ENCODE measurements around the gene VPS9D1. TPM values are rescaled to one million over a fixed set of nuclear protein-coding genes. Genes with fewer than 3 reads are reported as not detected.
A peak's percentile ranks its signal among the peaks of the same experiment; 100 is the strongest.

The VPS9D1 gene
- total RNA-seq, 1 donor from 2014 or later = 1.6 TPM

DNA sequence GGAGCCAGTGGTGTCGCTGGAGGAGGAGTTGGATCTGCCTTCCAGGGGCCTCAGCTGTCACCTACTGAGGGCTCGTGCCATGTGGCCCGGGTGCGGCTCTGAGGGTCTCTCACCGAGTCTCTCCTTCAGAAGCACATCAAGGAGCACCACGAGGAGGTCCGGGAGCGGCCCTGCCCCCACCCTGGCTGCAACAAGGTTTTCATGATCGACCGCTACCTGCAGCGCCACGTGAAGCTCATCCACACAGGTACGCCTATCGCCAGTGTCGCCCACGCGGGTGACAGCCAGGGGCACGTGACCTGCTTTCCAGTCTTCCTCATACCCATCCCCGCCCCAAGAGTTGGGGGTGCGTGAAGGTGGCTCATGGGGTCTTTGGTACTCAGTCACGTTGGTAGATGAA, 13.1 kb upstream of the VPS9D1 start:
- Mint-ChIP-seq H3K4me3 (no peak overlapping the region), H3K4me1 (peaks cover 16% of the 10 kb centered on the region), H3K27me3 (ENCODE audit: insufficient read depth, low read depth) (peaks cover 8% of the 10 kb centered on the region), H3K36me3 (peaks cover 45% of the 10 kb centered on the region), H3K9me3 (no peaks in the 10 kb centered on the region), H3K27ac (no peak overlapping the region)
- no peak overlapping the region for H3K4me2 ChIP-seq
- no peaks in the 10 kb centered on the region for H3K27me3 ChIP-seq
- H3K79me2 ChIP-seq (ENCODE audit: low read depth) = no peaks in the 10 kb centered on the region
- DNase-seq (ENCODE audit: low spot score) = no peak
- H3K4me3 ChIP-seq = no peak overlapping the region
- H3K36me3 ChIP-seq = no peaks in the 10 kb centered on the region
- no peaks in the 10 kb centered on the region for H3K4me1 ChIP-seq
- TF ChIP-seq EZH2phosphoT487 (IDR thresholded peaks at IDR 0.05) = no peak
- no peak for TF ChIP-seq EZH2 (IDR thresholded peaks at IDR 0.05)
- TF ChIP-seq, protein P1, sequence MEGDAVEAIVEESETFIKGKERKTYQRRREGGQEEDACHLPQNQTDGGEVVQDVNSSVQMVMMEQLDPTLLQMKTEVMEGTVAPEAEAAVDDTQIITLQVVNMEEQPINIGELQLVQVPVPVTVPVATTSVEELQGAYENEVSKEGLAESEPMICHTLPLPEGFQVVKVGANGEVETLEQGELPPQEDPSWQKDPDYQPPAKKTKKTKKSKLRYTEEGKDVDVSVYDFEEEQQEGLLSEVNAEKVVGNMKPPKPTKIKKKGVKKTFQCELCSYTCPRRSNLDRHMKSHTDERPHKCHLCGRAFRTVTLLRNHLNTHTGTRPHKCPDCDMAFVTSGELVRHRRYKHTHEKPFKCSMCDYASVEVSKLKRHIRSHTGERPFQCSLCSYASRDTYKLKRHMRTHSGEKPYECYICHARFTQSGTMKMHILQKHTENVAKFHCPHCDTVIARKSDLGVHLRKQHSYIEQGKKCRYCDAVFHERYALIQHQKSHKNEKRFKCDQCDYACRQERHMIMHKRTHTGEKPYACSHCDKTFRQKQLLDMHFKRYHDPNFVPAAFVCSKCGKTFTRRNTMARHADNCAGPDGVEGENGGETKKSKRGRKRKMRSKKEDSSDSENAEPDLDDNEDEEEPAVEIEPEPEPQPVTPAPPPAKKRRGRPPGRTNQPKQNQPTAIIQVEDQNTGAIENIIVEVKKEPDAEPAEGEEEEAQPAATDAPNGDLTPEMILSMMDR (IDR thresholded peaks at IDR 0.05) = no peak
- no peaks in the 10 kb centered on the region for H3K9me3 ChIP-seq (ENCODE audit: low read depth)
- no peak overlapping the region for H3K27ac ChIP-seq
- peaks cover 9% of the 10 kb centered on the region for H4K20me1 ChIP-seq (ENCODE audit: low read depth)
- no peaks in the 10 kb centered on the region for H3F3A ChIP-seq (ENCODE audit: low read depth)
- H2AFZ ChIP-seq (replicated peaks) = no peak overlapping the region
- no peak overlapping the region for H3K9ac ChIP-seq

DNA sequence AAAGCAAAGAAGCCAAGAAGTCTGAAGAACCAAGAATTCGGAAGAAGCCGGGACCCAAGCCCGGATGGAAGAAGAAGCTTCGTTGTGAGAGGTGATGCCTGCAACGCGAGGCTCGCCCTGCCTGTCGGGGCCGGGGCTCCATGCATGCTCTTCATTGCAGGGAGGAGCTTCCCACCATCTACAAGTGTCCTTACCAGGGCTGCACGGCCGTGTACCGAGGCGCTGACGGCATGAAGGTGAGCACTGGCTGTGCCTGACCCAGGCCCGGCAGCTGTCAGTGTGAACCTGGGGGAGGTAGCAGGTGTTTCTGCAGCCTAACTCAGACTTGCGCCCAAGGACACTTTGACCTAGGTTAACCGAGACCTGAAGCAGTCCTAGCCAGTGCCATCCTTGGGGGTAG, 12.6 kb upstream of the VPS9D1 start:
- Mint-ChIP-seq H3K4me1 (peaks cover 17% of the 10 kb centered on the region), H3K4me3 (no peak overlapping the region)

DNA sequence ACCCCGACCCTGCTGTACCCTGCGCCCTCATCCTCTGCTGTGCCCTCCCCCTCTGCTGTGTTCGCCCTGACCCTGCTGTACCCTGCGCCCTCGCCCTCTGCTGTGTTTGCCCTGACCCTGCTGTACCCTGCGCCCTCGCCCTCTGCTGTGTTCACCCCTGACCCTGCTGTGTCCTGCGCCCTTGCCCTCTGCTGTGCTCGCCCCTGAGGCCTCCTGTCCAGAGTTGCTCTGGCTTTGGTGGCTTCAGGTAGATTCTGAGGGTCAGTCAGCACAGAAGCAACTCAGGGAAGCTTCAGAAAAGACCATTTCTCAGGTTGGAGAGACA, 12.2 kb upstream of the VPS9D1 start:
- Mint-ChIP-seq H3K36me3 (peaks cover 40% of the 10 kb centered on the region), H3K4me1 (peaks cover 17% of the 10 kb centered on the region), H3K27ac (peak overlapping the region; percentile 57), H3K4me3 (no peak overlapping the region), H3K9me3 (no peaks in the 10 kb centered on the region), H3K27me3 (ENCODE audit: insufficient read depth, low read depth) (peaks cover 8% of the 10 kb centered on the region)
- H3K27ac ChIP-seq = no peak overlapping the region
- H3F3A ChIP-seq (ENCODE audit: low read depth) = no peaks in the 10 kb centered on the region
- no peak for TF ChIP-seq EZH2phosphoT487 (IDR thresholded peaks at IDR 0.05)
- TF ChIP-seq, protein P1 (IDR thresholded peaks at IDR 0.05) = no peak
- no peak for DNase-seq (ENCODE audit: low spot score)
- no peak overlapping the region for H2AFZ ChIP-seq (replicated peaks)
- no peaks in the 10 kb centered on the region for H3K9me3 ChIP-seq (ENCODE audit: low read depth)
- no peaks in the 10 kb centered on the region for H3K27me3 ChIP-seq
- no peaks in the 10 kb centered on the region for H3K36me3 ChIP-seq
- no peaks in the 10 kb centered on the region for H3K4me1 ChIP-seq
- H3K4me3 ChIP-seq = no peak overlapping the region
- H3K4me2 ChIP-seq = no peak overlapping the region
- H4K20me1 ChIP-seq (ENCODE audit: low read depth) = peaks cover 9% of the 10 kb centered on the region
- H3K9ac ChIP-seq = no peak overlapping the region
- no peaks in the 10 kb centered on the region for H3K79me2 ChIP-seq (ENCODE audit: low read depth)

More for the DNA sequence above, 12.6 kb upstream of the VPS9D1 start:
- H3K9me3 Mint-ChIP-seq = no peaks in the 10 kb centered on the region
- H3K9ac ChIP-seq = no peak overlapping the region
- H2AFZ ChIP-seq (replicated peaks) = no peak overlapping the region
- TF ChIP-seq EZH2 (IDR thresholded peaks at IDR 0.05) = no peak
- no peak for TF ChIP-seq EZH2phosphoT487 (IDR thresholded peaks at IDR 0.05)
- TF ChIP-seq, protein P1 (IDR thresholded peaks at IDR 0.05) = no peak
- DNase-seq (ENCODE audit: low spot score) = no peak
- H3K27ac ChIP-seq = no peak overlapping the region
- H3K9me3 ChIP-seq (ENCODE audit: low read depth) = no peaks in the 10 kb centered on the region
- H3K4me3 ChIP-seq = no peak overlapping the region
- no peaks in the 10 kb centered on the region for H3K79me2 ChIP-seq (ENCODE audit: low read depth)
- no peak overlapping the region for H3K27ac Mint-ChIP-seq
- no peak overlapping the region for H3K4me2 ChIP-seq
- no peaks in the 10 kb centered on the region for H3K4me1 ChIP-seq
- H3K36me3 Mint-ChIP-seq = peaks cover 41% of the 10 kb centered on the region
- no peaks in the 10 kb centered on the region for H3F3A ChIP-seq (ENCODE audit: low read depth)
- peaks cover 8% of the 10 kb centered on the region for H3K27me3 Mint-ChIP-seq (ENCODE audit: insufficient read depth, low read depth)
- peaks cover 9% of the 10 kb centered on the region for H4K20me1 ChIP-seq (ENCODE audit: low read depth)
- no peaks in the 10 kb centered on the region for H3K36me3 ChIP-seq
- H3K27me3 ChIP-seq = no peaks in the 10 kb centered on the region
